Tibial nerve (tissue), 4 donors: Measurements from ENCODE around the gene TMEM86B. TPM values are rescaled to one million over a fixed set of nuclear protein-coding genes. Genes with fewer than 3 reads are reported as not detected.
A peak's percentile ranks its signal among the peaks of the same experiment; 100 is the strongest.

Experiments
- DNase-seq, 2 donors: peaks; one replicate each; pipeline ENCODE4 v3.0.0-alpha.2; 2019; ENCODE audit warnings: low spot score in 2 of 2
- H3K27ac ChIP-seq, 4 donors: fragments of 200-600 bp; sonication (generic) in 3 of 4; one replicate each; pipeline ENCODE4 v1.5.1; 2017 to 2019; ENCODE audit warnings: mild to moderate bottlenecking in 1 of 4
- H3K27me3 ChIP-seq, 2 donors: fragments of 200-600 bp; sonication (generic) in 1 of 2; one replicate each; pipeline versions ENCODE4 v1.5.1 to v1.6.0; 2017 to 2019
- H3K36me3 ChIP-seq, 3 donors: fragments of 200-600 bp; sonication (generic); one replicate each; pipeline ENCODE4 v1.5.1; 2018 to 2019
- H3K4me1 ChIP-seq, 4 donors: fragments of 200-600 bp; sonication (generic) in 3 of 4; one replicate each; pipeline ENCODE4 v1.5.1; 2017 to 2019
- H3K4me3 ChIP-seq, 4 donors: fragments of 200-600 bp; sonication (generic) in 3 of 4; one replicate each; pipeline ENCODE4 v1.5.1; 2017 to 2019; ENCODE audit warnings: mild to moderate bottlenecking in 1 of 4, moderate library complexity in 1 of 4
- H3K9me3 ChIP-seq, 4 donors: fragments of 200-600 bp; sonication (generic) in 3 of 4; one replicate each; pipeline ENCODE4 v1.5.1; 2017 to 2019
- CTCF ChIP-seq, 5 experiments: fragments of 200-600 bp in 3 of 5; fragments of 450-650 bp in 2 of 5; sonication (generic) in 3 of 5; IDR thresholded peaks; one replicate each; pipeline ENCODE4 v1.5.1; 2016 to 2019; ENCODE audit warnings: antibody characterized with exemption in 5 of 5, mild to moderate bottlenecking in 3 of 5, moderate library complexity in 2 of 5
- EP300 ChIP-seq, 2 donors: sonication (generic); formaldehyde crosslinking; IDR thresholded peaks; one replicate each; pipeline ENCODE4 v1.6.1; 2017; ENCODE audit warnings: antibody characterized with exemption in 2 of 2, mild to moderate bottlenecking in 1 of 2
- POLR2A ChIP-seq, 2 donors: fragments of 450-650 bp; IDR thresholded peaks; one replicate each; pipeline ENCODE4 v1.6.1; 2017; ENCODE audit warnings: antibody characterized with exemption in 2 of 2, mild to moderate bottlenecking in 2 of 2, moderate library complexity in 2 of 2
- WGBS, 2 donors: methylation state at CpG; one replicate each; pipeline ENCODE4 v1.1.5; 2018; 5-methylcytosine and 5-hydroxymethylcytosine counted together
- total RNA-seq, 4 donors: library from RNA; depleted of rRNA; stranded (reverse); fragments of >200 nt; gene quantifications; one replicate each; pipeline ENCODE4 v1.1.0, GENCODE V29; 2016

The TMEM86B gene
- total RNA-seq, 4 donors from 2014 or later: 0.44 to 8.6 (median 3.0) TPM

DNA sequence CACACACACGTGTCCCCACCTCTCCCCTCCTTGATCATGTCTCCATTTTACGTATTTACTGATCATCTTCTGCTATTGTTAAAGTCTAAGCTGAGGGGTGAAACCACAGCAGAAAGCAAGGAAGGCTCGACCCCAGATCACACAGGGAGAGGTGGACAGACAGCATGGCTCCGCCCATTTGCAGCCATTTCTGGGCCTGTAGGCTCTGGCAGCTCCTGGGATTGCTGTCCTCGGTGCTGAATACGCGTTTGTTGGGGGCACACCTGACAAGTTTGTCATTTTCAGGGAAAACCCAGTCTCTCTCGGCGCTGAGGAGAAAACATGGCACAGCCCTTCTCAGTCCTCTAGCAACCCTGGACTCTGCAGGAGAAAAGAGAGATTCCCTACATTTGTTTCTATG is 8.0 kb downstream of the TMEM86B start:
- no peak for TF ChIP-seq CTCF (IDR thresholded peaks at IDR 0.05)
- no peak for TF ChIP-seq POLR2A (IDR thresholded peaks at IDR 0.05)
- no peak for TF ChIP-seq EP300 (IDR thresholded peaks at IDR 0.05)
- no peak for DNase-seq
- Histone ChIP-seq H3K4me1 (peaks cover 0 to 14% (median 8%) of the 10 kb centered on the region in 4 donors), H3K9me3 (peaks cover 0 to 11% (median 0%) of the 10 kb centered on the region in 4 donors), H3K36me3 (peaks cover 0 to 15% (median 0%) of the 10 kb centered on the region in 3 donors), H3K4me3 (no peak overlapping the region), H3K27ac (no peak overlapping the region), H3K27me3 (peaks cover 0 to 7% of the 10 kb centered on the region in 2 donors)
- WGBS, 2 donors: 72 to 74% methylated on average over 9 of the region's 9 CpGs

DNA sequence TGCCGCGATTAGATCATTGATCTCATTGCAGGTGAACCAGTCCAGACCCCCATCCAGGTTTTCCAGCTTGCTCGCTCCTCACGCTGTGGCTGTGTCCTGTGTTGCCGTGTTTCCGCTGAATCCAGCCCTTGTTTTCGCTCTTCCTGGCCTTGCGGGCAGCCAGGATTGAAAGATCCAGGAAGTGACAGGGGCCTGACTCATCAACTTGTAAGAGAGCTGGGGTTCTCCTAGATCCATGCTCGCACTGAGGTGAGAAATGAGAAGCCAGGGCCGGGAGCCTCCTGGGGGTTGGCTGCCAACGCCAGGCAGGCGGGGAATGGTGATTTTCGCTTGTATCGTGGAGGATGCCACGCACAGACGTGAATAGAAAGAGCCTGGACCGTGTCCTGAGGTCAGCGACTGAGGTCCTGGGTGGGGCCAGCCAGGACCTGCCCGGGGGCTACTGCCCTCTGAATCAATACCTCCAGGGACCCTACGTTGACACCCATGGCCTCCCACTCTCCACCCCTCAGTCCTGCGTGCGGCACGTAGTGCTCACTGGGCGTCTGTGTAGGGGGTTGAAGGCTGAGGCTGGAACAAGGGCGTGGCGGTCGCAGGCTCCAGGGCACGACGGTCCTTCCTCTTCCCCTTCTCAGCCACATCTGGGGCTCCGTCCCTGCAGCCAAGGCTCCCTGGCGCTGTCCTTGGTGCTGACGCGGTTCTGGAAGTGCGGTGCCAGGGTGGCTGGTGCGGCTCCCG is 11.9 kb downstream of the TMEM86B start:
- H3K9me3 ChIP-seq: peaks cover 0 to 34% (median 0%) of the 10 kb centered on the region in 4 donors
- H3K27ac ChIP-seq: peak overlapping the region in 2 of 4 donors; percentile 11 to 53
- peak in 1 of 2 donors; percentile 48 for TF ChIP-seq POLR2A (IDR thresholded peaks at IDR 0.05)
- peak in 1 of 5 experiments; percentile 28 for TF ChIP-seq CTCF (IDR thresholded peaks at IDR 0.05)
- TF ChIP-seq EP300 (IDR thresholded peaks at IDR 0.05): peak in 1 of 2 donors; percentile 48
- peaks cover 0 to 15% (median 0%) of the 10 kb centered on the region in 3 donors for H3K36me3 ChIP-seq
- DNase-seq: peak; percentile 43 to 73
- H3K27me3 ChIP-seq: peaks cover 0 to 10% of the 10 kb centered on the region in 2 donors
- peaks cover 0 to 14% (median 8%) of the 10 kb centered on the region in 4 donors for H3K4me1 ChIP-seq
- 3 to 4% methylated on average over 34 to 36 of the region's 36 CpGs for WGBS, 2 donors
- H3K4me3 ChIP-seq: peak overlapping the region in 3 of 4 donors; percentile 34 to 52 (median 35)

DNA sequence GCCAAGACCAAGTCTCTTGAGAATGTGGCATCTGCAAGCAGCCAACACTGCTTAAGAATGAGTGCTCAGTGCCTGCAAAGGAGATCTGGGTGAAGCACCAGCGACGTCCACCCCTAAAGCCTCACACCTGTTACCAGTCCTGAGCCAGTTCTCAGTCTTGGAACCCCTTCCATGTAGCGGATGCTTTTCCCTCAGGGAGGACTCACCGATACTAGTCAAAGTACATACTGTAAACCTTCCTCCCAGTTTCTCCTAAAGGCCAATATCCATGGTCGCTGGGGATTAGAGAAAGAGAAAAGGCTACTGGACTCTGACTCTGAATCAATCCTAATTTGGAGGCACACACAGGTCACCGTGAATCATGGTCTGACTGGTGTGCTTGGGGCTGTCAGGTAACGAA is 15.0 kb downstream of the TMEM86B start:
- Histone ChIP-seq H3K27me3 (peaks cover 0 to 10% of the 10 kb centered on the region in 2 donors), H3K36me3 (no peaks in the 10 kb centered on the region), H3K4me1 (peaks cover 0 to 14% (median 8%) of the 10 kb centered on the region in 4 donors), H3K27ac (no peak overlapping the region), H3K9me3 (peaks cover 0 to 23% (median 0%) of the 10 kb centered on the region in 4 donors), H3K4me3 (no peak overlapping the region)
- TF ChIP-seq EP300 (IDR thresholded peaks at IDR 0.05) (no peak), POLR2A (IDR thresholded peaks at IDR 0.05) (no peak), CTCF (IDR thresholded peaks at IDR 0.05) (no peak)
- WGBS, 2 donors: 83 to 85% methylated on average over 7 of the region's 7 CpGs
- DNase-seq: no peak

- Histone ChIP-seq H3K4me3 (no peak overlapping the region), H3K36me3 (no peaks in the 10 kb centered on the region), H3K4me1 (peaks cover 0 to 14% (median 8%) of the 10 kb centered on the region in 4 donors), H3K9me3 (peaks cover 0 to 23% (median 0%) of the 10 kb centered on the region in 4 donors), H3K27ac (no peak overlapping the region), H3K27me3 (peaks cover 0 to 10% of the 10 kb centered on the region in 2 donors)
- no peak for TF ChIP-seq EP300 (IDR thresholded peaks at IDR 0.05)
- no peak for TF ChIP-seq POLR2A (IDR thresholded peaks at IDR 0.05)
- no peak for TF ChIP-seq CTCF (IDR thresholded peaks at IDR 0.05)
- WGBS, 2 donors: 73 to 76% methylated on average over 3 of the region's 3 CpGs
- DNase-seq: no peak
Observed at GRCh38 chr19:55212447-55212846, 16.1 kb downstream of the TMEM86B start.
